GM21423 (cell line): ENCODE data around the gene KAT8.
"Not testable (repeated sequence)": the region's sequence is repeated elsewhere in the genome, so short reads cannot be mapped to it uniquely, and the experiment has no call there.

Experiments
- ATAC-seq: cut with Tn5 transposase; IDR thresholded peaks from one replicate; pipeline ENCODE4 v1.9.1; 2021; ENCODE audit warnings: mild to moderate bottlenecking, moderate library complexity; ENCODE audit not compliant: unreplicated experiment

The KAT8 gene

DNA sequence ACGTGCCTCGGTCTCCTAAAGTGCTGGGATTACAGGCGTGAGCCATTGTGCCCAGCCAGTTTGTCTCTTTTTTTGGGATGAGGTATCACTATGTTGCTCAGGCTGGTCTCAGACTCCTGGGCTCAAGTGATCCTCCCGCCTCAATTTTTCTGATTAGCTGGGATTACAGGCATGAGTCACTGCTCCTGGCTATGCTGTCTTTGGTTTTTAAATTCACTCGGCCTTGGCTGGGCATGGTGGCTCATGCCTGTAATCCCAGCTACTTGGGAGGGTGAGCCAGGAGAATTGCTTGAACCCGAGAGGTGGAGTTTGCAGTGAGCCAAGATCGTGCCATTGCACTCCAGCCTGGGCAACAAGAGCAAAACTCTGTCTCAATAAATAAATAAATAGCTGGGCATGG is 27.0 kb downstream of the KAT8 start:
- ATAC-seq: not testable (repeated sequence)

- no peak for ATAC-seq
These were observed 28.0 kb downstream of the KAT8 start for GRCh38 chr16:31145398-31145990.

DNA sequence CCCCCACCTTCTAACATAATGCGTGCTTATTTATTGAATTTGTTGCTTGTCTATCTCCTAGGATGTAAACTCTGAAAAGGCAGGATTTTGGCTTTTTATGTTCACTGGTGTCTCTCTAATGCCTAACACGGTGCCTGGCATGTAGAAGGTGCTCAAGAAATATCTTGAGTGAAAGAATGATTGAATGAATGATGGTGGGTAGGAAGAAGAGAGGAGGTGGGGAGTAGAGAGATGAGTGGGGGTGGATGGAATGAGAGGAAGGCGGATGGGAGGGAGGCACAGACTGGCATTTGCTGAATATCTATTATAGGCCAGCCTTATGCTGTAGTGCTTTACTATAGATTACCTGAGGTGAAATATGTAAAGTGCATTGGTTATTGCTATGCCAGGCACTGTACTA is 30.1 kb downstream of the KAT8 start:
- no peak for ATAC-seq

DNA sequence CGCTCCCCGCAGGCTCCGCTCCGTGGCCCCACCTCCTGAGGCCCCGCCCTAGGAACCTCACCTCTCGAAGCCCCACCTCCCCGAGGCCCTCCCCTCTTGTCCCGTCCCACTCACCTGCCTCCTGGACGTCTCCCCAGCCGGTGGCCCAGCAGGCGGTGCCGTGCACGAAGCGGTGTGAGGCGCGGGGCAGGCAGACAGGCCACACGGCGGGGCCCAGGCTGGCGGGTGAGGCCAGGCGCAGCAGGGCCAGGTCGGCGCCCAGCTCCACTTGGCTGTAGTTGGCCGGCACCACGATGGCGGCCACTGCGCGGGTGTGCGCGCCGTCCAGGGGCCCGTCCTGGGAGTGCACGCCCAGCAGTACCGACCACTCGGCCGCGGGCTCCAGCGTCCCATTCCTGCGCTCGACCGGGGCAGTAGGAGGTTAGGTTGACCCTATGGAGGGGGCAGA is 30.8 kb downstream of the KAT8 start:
- ATAC-seq: no peak

GRCh38 chr16:31148896-31149295 is 31.4 kb downstream of the KAT8 start:
- no peak for ATAC-seq

DNA sequence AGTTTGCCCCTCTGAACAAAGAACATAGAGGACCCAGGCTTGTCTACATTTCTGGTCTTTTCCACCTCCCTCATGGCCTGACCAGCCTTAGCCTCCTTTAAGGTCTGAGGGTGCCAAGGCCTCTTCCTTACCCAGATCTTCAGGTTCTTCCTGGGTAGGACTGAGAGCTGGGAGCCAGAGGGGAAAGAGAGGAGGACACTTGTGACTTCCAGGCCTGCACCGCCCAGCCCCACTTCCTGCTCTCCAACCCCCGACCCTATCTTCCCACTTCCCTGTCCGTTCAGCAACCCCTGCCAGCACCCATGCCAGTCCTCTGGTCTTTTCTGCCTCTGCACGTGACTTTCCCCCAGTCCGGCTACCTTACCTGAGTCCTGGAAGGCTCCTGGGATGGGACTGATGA is 31.9 kb downstream of the KAT8 start:
- no peak for ATAC-seq

- ATAC-seq: no peak
These were observed 32.7 kb downstream of the KAT8 start, which contains the start of gene PRSS36 for GRCh38 chr16:31149894-31150890. TSS of gene PRSS36 (minus strand) at chr16:31150066. CDS start at chr16:31150035, 31 bp downstream.

GRCh38 chr16:31150976-31151375 is 33.5 kb downstream of the KAT8 start:
- ATAC-seq: not testable (repeated sequence)

DNA sequence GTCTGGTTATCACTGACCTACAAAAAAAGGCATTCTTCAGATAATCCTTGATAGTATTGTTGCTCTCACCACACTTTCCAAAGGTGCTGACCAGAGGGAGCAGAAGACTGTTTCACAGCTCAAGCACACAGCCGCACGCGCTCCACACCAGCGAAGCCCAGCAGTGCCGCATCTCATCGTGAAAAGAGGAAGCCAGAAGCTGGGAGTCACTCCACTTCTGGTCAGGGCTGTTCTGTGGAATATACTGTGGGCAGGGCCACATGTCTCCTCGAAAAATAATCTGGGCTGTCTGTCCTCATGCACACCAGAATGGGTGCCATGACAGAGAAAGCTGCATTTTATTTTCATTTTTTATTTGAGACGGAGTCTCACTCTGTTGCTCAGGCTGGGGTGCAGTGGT is 39.7 kb downstream of the KAT8 start:
- ATAC-seq: no peak

DNA sequence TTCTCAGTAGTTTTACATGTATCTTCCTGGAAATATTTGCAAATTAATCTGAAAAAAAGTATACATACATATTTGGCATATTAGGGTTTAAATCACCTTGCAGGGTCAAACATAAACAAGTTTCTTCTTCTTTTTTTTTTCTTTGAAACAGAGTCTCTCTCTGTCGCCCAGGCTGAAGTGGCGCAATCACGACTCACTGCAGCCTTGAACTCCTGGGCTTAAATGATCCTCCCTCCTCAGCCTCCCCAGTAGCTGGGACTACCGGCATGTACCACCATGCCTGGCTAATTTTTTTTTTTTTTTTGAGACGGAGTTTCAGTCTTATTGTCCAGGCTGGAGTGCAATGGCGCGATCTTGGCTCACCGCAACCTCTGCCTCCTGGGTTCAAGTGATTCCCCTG is 49.9 kb downstream of the KAT8 start:
- no peak for ATAC-seq

DNA sequence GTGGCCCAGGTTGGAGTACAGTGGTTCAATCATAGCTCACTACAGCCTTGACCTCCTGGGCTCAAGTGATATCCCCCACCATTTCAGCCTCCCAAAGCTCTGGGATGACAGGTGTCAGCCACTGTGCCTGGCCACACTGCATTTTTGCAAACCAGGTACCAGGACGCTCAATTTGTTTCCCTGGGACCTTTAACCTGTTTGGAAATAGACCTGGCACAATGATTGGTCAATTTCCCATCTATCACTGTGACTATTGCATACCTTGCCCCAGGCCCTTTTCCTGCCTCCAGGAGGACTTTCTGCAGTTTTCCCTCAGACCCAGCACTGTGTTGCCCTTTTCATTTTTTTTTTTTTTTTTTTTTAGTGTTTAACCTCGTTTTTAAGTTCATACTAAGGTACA is 51.4 kb downstream of the KAT8 start:
- ATAC-seq: no peak

DNA sequence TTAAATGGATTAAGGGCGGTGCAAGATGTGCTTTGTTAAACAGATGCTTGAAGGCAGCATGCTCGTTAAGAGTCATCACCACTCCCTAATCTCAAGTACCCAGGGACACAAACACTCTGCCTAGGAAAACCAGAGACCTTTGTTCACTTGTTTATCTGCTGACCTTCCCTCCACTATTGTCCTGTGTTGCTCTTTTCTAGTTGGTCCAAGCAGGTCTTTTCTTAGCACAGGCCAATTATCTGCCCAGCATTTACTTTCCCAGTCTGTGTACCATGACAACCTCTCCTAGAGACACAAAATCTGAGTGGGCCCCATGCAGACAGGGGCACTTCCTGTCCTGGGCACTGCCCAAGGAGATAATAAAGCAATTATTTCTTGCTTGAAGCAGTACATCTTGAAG is 52.6 kb downstream of the KAT8 start:
- not testable (repeated sequence) for ATAC-seq

- no peak for ATAC-seq
These were observed 59.7 kb downstream of the KAT8 start for GRCh38 chr16:31177136-31177535.

GRCh38 chr16:31179219-31179746 is 61.8 kb downstream of the KAT8 start:
- ATAC-seq: peak; percentile 1

- ATAC-seq: peak; percentile 62
These were observed 62.4 kb downstream of the KAT8 start, which contains the start of gene FUS for GRCh38 chr16:31179747-31180459. TSS of gene FUS (plus strand) at chr16:31180139. CDS start at chr16:31180215, 76 bp downstream.
